Ishikawa (cell line): ENCODE data around the gene TLNRD1.

Experiments
- CEBPB ChIP-seq: IDR thresholded peaks from 2 replicates; pipeline ENCODE4 v1.6.1; 2012
- CREB1 ChIP-seq: IDR thresholded peaks from 2 replicates; pipeline ENCODE4 v1.6.1; 2012; ENCODE audit warnings: low read depth
- EGR1 ChIP-seq: IDR thresholded peaks from 2 replicates; pipeline ENCODE4 v1.6.1; 2012
- EP300 ChIP-seq: IDR thresholded peaks from 2 replicates; pipeline ENCODE4 v1.6.1; 2012; ENCODE audit warnings: borderline replicate concordance
- FOXM1 ChIP-seq: IDR thresholded peaks from 2 replicates; pipeline ENCODE4 v1.6.1; 2012; ENCODE audit warnings: low read depth, borderline replicate concordance
- NFIC ChIP-seq: IDR thresholded peaks from 2 replicates; pipeline ENCODE4 v1.6.1; 2012
- RAD21 ChIP-seq: IDR thresholded peaks from 2 replicates; pipeline ENCODE4 v1.6.1; 2012; ENCODE audit warnings: low read depth
- TAF1 ChIP-seq: IDR thresholded peaks from 2 replicates; pipeline ENCODE4 v1.6.1; 2012; ENCODE audit warnings: low read depth, mild to moderate bottlenecking
- TCF12 ChIP-seq: IDR thresholded peaks from 2 replicates; pipeline ENCODE4 v1.6.1; 2012; ENCODE audit warnings: low read depth
- TEAD4 ChIP-seq: IDR thresholded peaks from 2 replicates; pipeline ENCODE4 v1.6.1; 2012
- YY1 ChIP-seq: IDR thresholded peaks from 2 replicates; pipeline ENCODE4 v1.6.1; 2012; ENCODE audit warnings: low read depth
- ZBTB7A ChIP-seq: IDR thresholded peaks from 2 replicates; pipeline ENCODE4 v1.6.1; 2012; ENCODE audit warnings: low read depth
- TF ChIP-seq, protein P1 (sequence below): IDR thresholded peaks from 2 replicates; pipeline ENCODE4 v1.6.1; 2012; ENCODE audit warnings: low read depth, mild to moderate bottlenecking
- TF ChIP-seq, protein P2 (sequence below): IDR thresholded peaks from 2 replicates; pipeline ENCODE4 v1.6.1; 2012
- TF ChIP-seq, protein P3 (sequence below): IDR thresholded peaks from 2 replicates; pipeline ENCODE4 v1.6.1; 2012

The TLNRD1 gene

DNA sequence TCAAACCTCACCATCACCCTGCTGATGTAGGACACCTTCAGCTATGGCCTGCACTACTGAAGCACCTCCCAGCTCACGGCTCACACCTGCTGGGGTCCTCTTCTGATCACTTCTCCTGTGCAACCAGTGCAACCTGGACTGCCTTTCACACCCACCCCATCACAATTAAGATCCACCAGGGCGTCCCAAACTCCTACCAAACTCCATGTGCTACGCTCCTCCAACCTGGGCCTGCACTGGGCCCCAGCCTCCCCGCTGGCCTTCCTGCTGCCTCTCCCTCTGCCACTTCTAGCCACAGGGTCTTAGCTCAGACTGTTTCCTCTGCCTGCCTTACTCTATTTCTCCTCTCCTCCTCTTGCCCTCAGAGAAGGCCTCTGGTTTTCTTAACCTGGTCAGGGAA lies 23.9 kb upstream of the TLNRD1 start:
- no peak for TF ChIP-seq NFIC
- TF ChIP-seq, protein P1, sequence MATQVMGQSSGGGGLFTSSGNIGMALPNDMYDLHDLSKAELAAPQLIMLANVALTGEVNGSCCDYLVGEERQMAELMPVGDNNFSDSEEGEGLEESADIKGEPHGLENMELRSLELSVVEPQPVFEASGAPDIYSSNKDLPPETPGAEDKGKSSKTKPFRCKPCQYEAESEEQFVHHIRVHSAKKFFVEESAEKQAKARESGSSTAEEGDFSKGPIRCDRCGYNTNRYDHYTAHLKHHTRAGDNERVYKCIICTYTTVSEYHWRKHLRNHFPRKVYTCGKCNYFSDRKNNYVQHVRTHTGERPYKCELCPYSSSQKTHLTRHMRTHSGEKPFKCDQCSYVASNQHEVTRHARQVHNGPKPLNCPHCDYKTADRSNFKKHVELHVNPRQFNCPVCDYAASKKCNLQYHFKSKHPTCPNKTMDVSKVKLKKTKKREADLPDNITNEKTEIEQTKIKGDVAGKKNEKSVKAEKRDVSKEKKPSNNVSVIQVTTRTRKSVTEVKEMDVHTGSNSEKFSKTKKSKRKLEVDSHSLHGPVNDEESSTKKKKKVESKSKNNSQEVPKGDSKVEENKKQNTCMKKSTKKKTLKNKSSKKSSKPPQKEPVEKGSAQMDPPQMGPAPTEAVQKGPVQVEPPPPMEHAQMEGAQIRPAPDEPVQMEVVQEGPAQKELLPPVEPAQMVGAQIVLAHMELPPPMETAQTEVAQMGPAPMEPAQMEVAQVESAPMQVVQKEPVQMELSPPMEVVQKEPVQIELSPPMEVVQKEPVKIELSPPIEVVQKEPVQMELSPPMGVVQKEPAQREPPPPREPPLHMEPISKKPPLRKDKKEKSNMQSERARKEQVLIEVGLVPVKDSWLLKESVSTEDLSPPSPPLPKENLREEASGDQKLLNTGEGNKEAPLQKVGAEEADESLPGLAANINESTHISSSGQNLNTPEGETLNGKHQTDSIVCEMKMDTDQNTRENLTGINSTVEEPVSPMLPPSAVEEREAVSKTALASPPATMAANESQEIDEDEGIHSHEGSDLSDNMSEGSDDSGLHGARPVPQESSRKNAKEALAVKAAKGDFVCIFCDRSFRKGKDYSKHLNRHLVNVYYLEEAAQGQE = no peak
- TF ChIP-seq CREB1 = no peak
- TF ChIP-seq EGR1 = no peak

DNA sequence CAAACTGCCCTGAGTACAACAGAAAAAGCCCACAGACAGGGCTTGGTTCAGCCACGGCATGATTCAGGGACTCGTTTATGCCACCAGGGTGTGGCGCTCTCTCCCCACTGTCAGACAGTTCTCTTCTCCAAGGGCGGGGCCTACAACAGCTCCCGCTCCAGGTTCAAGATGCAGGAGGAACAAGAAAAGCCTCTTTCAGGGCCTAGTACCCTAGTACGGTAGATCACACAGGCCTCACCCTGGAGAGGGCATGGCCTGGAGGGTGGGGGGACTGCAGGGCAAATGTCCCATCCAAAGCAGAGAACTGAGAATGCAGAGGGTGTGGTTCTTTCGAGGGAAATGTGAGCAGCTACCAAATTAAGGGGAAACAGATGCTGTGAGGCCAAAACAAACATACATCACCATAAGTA lies 23.1 kb upstream of the TLNRD1 start:
- peak; percentile 44; the same call in 1 of the 2 replicates for TF ChIP-seq RAD21
- TF ChIP-seq EP300 = no peak

DNA sequence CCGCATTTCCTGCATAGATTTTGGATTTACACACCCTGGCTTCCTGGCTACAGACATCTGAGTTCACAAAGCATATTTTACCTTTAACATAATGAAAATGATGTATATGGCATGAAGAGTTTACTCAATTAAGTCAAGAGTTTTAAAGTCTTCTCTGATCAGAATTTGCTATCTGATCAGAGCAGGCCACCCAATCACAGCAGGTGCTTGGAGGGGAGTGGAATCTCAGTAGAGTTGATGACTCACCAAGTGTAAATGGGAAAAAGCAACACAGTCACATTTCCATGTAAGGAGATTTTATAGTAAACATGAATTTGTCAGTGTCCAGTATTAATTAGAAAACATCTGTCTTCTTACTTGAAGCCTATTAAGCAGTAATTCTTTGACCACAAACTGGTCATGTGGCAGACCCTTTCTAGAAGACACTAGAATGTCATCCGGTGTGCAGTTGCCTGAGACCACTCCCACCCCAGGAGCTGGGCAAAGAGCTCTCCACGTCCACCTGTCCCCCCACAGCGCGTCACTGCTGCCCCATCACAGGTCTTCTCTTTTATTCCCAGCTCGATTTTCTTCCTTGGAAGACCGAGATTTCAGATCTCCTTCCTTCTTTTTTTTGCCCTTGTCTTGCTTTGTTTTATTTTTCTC lies 21.9 kb upstream of the TLNRD1 start:
- TF ChIP-seq TAF1 (no peak), RAD21 (no peak)

DNA sequence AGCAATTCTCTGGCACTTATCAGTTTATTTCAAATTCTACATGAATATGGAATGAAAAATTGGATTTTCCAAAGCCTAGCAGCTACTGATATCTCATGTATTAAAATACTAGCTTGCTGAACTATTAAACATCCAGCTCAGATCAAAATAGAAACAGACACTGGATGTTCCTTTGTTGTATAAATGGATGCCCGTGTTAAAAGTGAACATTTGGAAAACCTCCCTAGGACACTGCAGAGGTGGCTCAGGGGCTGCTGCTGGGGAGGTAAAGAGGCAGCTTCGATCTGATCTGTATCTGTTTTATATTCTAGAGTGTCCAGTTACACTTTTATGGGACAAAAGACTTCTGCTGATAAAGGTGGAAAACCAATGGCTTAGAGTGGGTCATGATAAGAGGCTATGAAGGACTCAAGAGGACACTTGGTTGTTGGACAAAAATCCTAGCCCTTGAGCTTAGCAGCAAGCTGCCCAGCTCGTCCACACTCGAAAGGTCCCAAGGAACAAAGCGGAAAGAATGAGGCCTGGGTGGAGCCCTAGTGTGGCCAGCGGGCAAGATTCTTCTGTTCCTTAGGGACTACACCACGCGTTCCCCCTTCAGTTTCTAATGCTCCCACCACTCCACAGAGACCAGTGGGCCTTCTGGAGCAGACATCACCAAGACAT lies 21.1 kb upstream of the TLNRD1 start:
- no peak for TF ChIP-seq RAD21
- TF ChIP-seq, protein P1 = no peak
- TF ChIP-seq TCF12 = no peak
- TF ChIP-seq FOXM1 = no peak
- no peak for TF ChIP-seq NFIC
- no peak for TF ChIP-seq YY1
- TF ChIP-seq EGR1 = no peak
- TF ChIP-seq, protein P2, sequence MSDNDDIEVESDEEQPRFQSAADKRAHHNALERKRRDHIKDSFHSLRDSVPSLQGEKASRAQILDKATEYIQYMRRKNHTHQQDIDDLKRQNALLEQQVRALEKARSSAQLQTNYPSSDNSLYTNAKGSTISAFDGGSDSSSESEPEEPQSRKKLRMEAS = no peak
- TF ChIP-seq, protein P3, sequence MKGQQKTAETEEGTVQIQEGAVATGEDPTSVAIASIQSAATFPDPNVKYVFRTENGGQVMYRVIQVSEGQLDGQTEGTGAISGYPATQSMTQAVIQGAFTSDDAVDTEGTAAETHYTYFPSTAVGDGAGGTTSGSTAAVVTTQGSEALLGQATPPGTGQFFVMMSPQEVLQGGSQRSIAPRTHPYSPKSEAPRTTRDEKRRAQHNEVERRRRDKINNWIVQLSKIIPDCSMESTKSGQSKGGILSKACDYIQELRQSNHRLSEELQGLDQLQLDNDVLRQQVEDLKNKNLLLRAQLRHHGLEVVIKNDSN = no peak
- TF ChIP-seq TEAD4 = no peak
- TF ChIP-seq CEBPB = no peak
- TF ChIP-seq TAF1 = no peak
- no peak for TF ChIP-seq ZBTB7A
- no peak for TF ChIP-seq EP300
- TF ChIP-seq CREB1 = no peak

DNA sequence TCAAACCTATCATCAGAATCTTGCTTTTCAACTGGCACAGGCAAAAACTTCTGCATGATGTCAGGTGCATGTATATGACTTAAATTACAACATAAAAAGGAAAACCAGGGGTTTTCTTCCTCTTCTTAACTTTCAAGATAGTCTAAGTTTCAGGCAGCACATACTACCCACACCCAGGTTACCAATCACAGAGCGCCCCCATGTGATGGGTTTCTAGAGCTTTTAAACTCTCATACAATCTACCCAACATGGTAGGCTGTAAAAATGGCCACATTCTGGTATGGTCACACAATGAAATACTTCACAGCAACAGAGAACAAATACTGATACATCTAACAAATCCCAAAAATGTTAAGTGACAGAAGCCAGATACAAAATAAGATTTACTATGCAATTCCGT lies 18.5 kb upstream of the TLNRD1 start:
- peak; percentile 13; the same call in 1 of the 2 replicates for TF ChIP-seq RAD21
- TF ChIP-seq, protein P2 = no peak

DNA sequence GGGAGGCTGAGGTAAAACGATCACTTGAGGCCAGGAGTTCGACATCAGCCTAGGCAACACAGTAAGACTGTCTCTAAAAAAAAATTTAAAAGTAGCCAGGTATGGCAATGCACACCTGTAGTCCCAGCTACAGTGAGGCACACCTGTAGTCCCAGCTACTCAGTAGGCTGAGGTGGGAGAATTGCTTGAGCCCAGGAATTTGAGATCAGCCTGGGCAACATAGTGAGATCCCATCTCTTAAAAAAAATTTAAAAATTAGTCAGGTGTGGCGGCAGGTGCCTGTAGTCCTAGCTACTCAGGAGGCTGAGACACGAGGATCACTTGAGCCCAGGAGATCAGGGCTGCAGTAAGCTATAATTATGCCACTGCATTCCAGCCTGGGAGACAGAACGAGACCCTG lies 17.9 kb upstream of the TLNRD1 start:
- TF ChIP-seq, protein P2 = no peak
- no peak for TF ChIP-seq TEAD4
- TF ChIP-seq, protein P1 = no peak
- TF ChIP-seq EP300 = no peak
- no peak for TF ChIP-seq ZBTB7A
- no peak for TF ChIP-seq YY1
- TF ChIP-seq, protein P3 = no peak
- TF ChIP-seq TAF1 = no peak
- no peak for TF ChIP-seq CEBPB
- no peak for TF ChIP-seq RAD21
- no peak for TF ChIP-seq TCF12
- TF ChIP-seq NFIC = no peak
- TF ChIP-seq EGR1 = no peak
- no peak for TF ChIP-seq CREB1
